ENCODE data around the gene TUSC2. TPM values are rescaled to one million over a fixed set of nuclear protein-coding genes. Genes with fewer than 3 reads are reported as not detected.

The TUSC2 gene
- total and polyA plus RNA-seq, 10 of the 15 experiments (the other 5 are each of a cell fraction or from before 2014, with no cell fraction given): 4.0 to 73.8 (median 34.3) TPM

DNA sequence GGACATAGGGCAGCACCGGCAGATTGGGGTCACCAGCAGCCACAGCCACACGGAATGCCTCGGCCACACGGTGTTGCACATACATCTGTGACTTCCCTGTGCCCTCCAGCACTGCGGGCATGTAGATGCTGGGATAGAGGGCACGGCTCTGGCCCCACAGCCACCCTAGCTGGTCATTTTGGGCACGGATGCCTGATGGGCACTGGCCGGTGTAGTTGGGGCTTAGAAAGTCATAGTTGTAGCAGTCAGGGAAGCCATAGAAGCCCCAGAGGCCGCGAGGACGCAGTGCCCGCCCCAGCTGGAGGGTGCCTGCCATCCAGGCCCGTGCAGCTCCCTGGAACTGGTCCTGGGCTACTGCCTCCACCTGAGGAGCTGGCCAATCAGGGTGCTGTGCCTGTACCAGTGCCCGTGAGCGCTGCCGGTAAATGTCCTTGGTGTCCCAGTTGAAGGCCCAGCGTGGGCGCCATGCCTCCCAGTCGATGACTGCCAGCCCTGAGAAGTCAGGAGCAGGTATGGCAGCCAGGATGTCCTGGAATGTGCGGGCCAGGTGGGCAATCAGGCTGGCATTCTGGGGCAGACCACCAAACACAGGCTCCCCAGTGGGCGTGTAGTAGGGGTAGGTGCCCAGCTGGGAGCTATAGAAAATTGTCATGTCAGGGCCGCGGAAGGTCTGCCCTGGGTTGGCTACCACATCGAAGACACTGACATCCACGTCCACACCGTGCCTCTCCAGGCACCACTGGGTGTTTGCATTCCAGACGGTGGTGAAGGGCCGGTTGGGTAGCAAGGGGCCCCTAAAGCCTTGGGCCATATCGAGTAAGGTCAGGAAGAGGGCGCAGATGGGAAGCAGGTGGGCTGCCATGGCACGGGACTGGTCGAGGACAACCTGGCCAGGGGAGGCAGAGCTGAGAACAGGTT is 25.7 kb downstream of the TUSC2 start:
- no peak overlapping the region for H3K4me3 ChIP-seq
- 79% methylated on average over 32 of the region's 32 CpGs for WGBS (ENCODE audit: insufficient coverage, insufficient replicate concordance, low lambda C conversion rate, missing lambda C conversion rate)
- no peaks in the 10 kb centered on the region for H4K20me1 ChIP-seq (ENCODE audit: control insufficient read depth, insufficient read depth)
- no peaks in the 10 kb centered on the region for H3K36me3 ChIP-seq (ENCODE audit: control insufficient read depth in 2 of 2, insufficient read depth in 2 of 2, low read length in 1 of 2)
- intact Hi-C loops (cut with micrococcal nuclease; ENCODE audit: unreplicated experiment): no loop called here
- H3K9ac ChIP-seq (ENCODE audit: control insufficient read depth, insufficient read depth, low read length): no peak overlapping the region
- H3K4me1 ChIP-seq (ENCODE audit: control insufficient read depth, insufficient read depth, low read length): peaks cover 4% of the 10 kb centered on the region
- no peak overlapping the region for H3K4me2 ChIP-seq (ENCODE audit: control insufficient read depth, insufficient read depth)
- no TSS peak for BruUV-seq (replicated peaks)
- in situ Hi-C loops (cut with MboI): no loop called here
- FAIRE-seq: no peak
- no peak for ATAC-seq
- ChIA-PET RAD21 (ENCODE audit: unreplicated experiment) (no interaction called here), POLR2A (interaction anchor here (0.7 kb wide), 1 partner anchor 14 kb away, joined by 6 read pairs; no protein-coding TSS in a partner anchor), CTCF (interaction anchor here (3.5 kb wide), 1 partner anchor 22 kb away, joined by 13 read pairs; no protein-coding TSS in a partner anchor), SMC1A (ENCODE audit: uncharacterized antibody, unreplicated experiment) (no interaction called here)
- H3K27ac ChIP-seq (ENCODE audit: control insufficient read depth, insufficient read depth): no peak overlapping the region
- no peak for DNase-seq (ENCODE audit: low read depth, low spot score)
- H2AFZ ChIP-seq (ENCODE audit: control insufficient read depth, low read depth, low read length): no peak overlapping the region
- H3K9me3 ChIP-seq (replicated peaks; ENCODE audit: control insufficient read depth, insufficient read depth, low read length): no peaks in the 10 kb centered on the region
- H3K27me3 ChIP-seq (replicated peaks in 1 of 2; ENCODE audit: control insufficient read depth in 2 of 2, insufficient read depth in 2 of 2, low read length in 1 of 2): no peaks in the 10 kb centered on the region
- no peak for TF ChIP-seq NRF1 (conservative IDR thresholded peaks at IDR 0.05; ENCODE audit: low read depth, low read length)
- no peak for TF ChIP-seq ZNF24 (IDR thresholded peaks at IDR 0.05)
- TF ChIP-seq LARP7 (IDR thresholded peaks at IDR 0.05): no peak
- TF ChIP-seq NFYB (IDR thresholded peaks at IDR 0.05; ENCODE audit: insufficient read depth, low read depth, low read length): no peak
- TF ChIP-seq, protein P1, sequence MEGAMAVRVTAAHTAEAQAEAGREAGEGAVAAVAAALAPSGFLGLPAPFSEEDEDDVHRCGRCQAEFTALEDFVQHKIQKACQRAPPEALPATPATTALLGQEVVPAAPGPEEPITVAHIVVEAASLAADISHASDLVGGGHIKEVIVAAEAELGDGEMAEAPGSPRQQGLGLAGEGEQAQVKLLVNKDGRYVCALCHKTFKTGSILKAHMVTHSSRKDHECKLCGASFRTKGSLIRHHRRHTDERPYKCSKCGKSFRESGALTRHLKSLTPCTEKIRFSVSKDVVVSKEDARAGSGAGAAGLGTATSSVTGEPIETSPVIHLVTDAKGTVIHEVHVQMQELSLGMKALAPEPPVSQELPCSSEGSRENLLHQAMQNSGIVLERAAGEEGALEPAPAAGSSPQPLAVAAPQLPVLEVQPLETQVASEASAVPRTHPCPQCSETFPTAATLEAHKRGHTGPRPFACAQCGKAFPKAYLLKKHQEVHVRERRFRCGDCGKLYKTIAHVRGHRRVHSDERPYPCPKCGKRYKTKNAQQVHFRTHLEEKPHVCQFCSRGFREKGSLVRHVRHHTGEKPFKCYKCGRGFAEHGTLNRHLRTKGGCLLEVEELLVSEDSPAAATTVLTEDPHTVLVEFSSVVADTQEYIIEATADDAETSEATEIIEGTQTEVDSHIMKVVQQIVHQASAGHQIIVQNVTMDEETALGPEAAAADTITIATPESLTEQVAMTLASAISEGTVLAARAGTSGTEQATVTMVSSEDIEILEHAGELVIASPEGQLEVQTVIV (IDR thresholded peaks at IDR 0.05; ENCODE audit: borderline replicate concordance, partially characterized antibody): no peak
- no peak for TF ChIP-seq CHD2 (IDR thresholded peaks at IDR 0.05; ENCODE audit: borderline replicate concordance, low read depth, low read length)
- TF ChIP-seq, protein P2, sequence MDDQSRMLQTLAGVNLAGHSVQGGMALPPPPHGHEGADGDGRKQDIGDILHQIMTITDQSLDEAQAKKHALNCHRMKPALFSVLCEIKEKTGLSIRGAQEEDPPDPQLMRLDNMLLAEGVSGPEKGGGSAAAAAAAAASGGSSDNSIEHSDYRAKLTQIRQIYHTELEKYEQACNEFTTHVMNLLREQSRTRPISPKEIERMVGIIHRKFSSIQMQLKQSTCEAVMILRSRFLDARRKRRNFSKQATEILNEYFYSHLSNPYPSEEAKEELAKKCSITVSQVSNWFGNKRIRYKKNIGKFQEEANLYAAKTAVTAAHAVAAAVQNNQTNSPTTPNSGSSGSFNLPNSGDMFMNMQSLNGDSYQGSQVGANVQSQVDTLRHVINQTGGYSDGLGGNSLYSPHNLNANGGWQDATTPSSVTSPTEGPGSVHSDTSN (IDR thresholded peaks at IDR 0.05; ENCODE audit: insufficient replicate concordance, low read depth, low read length): no peak
- TF ChIP-seq CREM (IDR thresholded peaks at IDR 0.05; ENCODE audit: low read depth): no peak
- TF ChIP-seq EZH2 (IDR thresholded peaks at IDR 0.05; ENCODE audit: borderline replicate concordance, control insufficient read depth, low read depth, low read length): no peak
- no peak for TF ChIP-seq RCOR1 (conservative IDR thresholded peaks at IDR 0.05; ENCODE audit: low read depth, low read length)
- no peak for TF ChIP-seq PML (IDR thresholded peaks at IDR 0.05; ENCODE audit: low read length)
- no peak for TF ChIP-seq KAT2A (conservative IDR thresholded peaks at IDR 0.05; ENCODE audit: control insufficient read depth, low read depth, low read length)
- TF ChIP-seq RELA (IDR thresholded peaks at IDR 0.05; ENCODE audit: borderline replicate concordance, partially characterized antibody): no peak
- no peak for TF ChIP-seq YBX1 (IDR thresholded peaks at IDR 0.05)
- TF ChIP-seq RFX5 (IDR thresholded peaks at IDR 0.05; ENCODE audit: low read depth, low read length): no peak
- H3K79me2 ChIP-seq (ENCODE audit: control insufficient read depth, insufficient read depth, low read length): peaks cover 2% of the 10 kb centered on the region; the same call in 1 of the 2 replicates
